G401 (cell line): ENCODE measurements around the gene TRPC6. TPM values are rescaled to one million over a fixed set of nuclear protein-coding genes. Genes with fewer than 3 reads are reported as not detected.

ENCODE experiments used
- DNase-seq: peaks from one replicate; pipeline ENCODE4 v3.0.0-alpha.2; 2015; ENCODE audit warnings: low spot score
- in situ Hi-C: cut with HindIII; loops from 2 replicates; pipeline ENCODE4 v1.10.0; 2016; ENCODE audit warnings: low sequenced_read_pairs, mixed read lengths
- total RNA-seq: library from RNA; depleted of rRNA; stranded (reverse); fragments of >200 nt; shearing (Covaris generic); gene quantifications from 2 replicates; pipeline ENCODE4 v1.2.3, GENCODE V29; 2014

TRPC6 gene
- total RNA-seq, 1 experiment from 2014 or later, result 0.07 TPM

DNA sequence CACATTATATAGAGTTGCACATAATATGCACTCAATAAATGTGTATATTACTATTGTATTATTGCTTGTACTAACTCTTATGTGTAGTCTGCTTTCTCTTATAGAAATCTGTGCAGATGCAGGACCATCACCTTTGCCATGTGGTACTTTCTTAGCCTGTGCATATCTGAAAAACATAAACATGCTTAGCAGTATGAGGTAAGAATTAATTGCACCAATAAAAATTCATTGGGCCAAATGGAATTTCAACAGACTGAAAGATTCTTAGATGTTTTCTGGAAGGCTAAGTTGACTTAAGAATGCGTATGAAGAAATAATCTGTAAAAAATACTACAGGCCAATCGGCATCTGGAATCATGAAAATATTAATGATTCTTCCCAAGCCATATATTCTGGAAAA, 55.3 kb downstream of the TRPC6 start:
- in situ Hi-C loops, result no loop called here

GRCh38 chr11:101523634-101524260, 60.1 kb downstream of the TRPC6 start:
- in situ Hi-C loops, result no loop called here
- DNase-seq, result no peak

More for the DNA sequence above, 55.3 kb downstream of the TRPC6 start:
- no peak for DNase-seq

DNA sequence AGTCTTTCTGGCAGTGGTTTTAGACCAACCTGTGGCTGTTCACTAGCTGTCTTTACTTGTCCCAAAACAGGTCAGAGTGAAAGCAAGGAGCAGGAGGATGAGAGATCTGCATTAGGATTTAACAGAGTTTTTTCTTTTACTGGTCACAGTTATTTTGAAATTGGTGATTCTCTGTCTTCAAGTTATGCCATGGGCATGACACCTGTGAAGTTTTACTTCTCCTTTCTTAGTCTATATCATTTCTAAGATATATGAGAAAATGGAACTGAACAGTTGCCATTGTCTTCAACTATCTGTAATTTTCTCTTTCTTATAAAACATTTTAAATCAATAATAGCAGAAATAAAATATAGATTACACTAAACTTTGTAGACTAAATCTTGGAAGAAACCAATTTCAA, 60.6 kb downstream of the TRPC6 start:
- no peak for DNase-seq
- in situ Hi-C loops, result no loop called here

DNA sequence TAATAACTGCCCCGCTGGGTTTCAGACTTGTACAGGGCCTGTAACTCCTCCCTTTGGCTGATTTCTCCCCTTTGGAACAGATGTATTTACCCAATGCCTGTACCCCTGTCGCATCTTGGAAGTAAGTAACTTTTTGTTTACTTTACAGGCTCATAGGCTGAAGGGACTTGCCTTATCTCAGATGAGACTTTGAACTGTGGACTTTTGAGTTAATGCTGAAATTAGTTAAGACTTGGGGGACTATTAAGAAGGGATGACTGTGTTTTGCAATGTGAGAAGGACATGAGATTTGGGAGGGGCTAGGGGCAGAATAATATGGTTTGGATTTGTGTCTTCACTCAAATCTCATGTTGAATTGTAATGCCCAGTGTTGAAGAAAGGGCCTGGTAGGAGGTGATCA, 62.0 kb downstream of the TRPC6 start:
- DNase-seq, result no peak
- in situ Hi-C loops, result no loop called here

DNA sequence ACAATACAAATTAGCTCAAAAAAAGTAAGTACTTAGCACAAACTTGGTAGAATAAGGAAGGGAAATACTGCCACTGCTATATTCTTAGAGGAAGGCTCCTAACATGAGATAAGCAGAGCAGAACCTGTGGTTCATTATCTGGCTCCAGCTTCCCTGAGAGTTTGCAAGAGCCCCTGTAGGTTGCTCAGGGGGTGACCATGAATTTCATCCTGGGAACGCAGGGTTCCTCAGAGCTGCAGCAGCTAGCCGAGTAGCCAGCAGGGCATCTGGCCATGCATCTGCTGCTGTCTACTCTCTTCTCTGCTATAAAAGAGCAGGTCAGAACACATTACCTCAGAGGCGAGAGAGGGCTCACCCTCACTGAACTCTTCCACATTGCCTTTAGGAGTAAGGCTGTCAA, 67.3 kb downstream of the TRPC6 start:
- no peak for DNase-seq
- in situ Hi-C loops, result no loop called here

GRCh38 chr11:101511065-101511464, 72.7 kb downstream of the TRPC6 start:
- in situ Hi-C loops, result no loop called here
- DNase-seq, result no peak

DNA sequence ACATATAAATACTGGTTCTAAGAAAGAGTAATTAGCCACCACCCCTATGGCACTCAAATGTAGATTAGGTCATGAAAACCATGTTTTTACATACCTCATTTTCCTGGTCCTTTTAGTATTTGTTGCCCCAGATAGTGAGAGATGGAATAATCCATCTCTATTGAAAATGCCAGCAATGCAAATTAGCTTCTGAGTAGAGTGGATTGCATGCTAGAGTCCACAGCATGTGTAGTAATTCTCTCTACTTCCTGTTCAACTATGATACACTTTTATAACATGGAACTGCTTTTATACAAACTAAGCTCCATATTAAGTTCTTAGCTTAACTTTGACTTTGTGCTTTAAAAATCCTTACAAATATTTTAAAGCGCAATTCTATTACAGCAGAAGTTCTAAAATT, 73.2 kb downstream of the TRPC6 start:
- in situ Hi-C loops, result no loop called here

GRCh38 chr11:101509922-101510321, 73.9 kb downstream of the TRPC6 start:
- in situ Hi-C loops, result no loop called here
- no peak for DNase-seq

More for the DNA sequence above, 73.2 kb downstream of the TRPC6 start:
- no peak for DNase-seq

DNA sequence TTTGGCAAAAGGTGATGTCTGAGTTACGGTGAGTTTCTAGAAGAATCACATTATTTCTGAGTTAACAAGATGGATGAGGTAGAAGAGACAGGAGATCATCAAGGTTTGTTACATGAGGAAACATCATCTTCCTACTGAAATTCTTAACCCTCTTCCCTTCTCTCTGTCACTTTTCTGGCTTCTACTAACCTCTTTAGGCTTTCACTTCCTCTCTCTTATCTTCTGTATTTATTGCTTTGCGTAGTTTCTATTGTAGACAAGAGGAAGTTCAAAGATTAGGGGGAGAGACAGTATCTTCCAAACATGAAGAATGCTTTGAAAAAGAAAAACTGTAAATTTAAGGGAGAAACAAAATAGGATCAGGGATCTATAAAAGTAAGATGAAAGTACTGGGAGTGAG, 75.4 kb downstream of the TRPC6 start:
- no peak for DNase-seq
- in situ Hi-C loops, result no loop called here

DNA sequence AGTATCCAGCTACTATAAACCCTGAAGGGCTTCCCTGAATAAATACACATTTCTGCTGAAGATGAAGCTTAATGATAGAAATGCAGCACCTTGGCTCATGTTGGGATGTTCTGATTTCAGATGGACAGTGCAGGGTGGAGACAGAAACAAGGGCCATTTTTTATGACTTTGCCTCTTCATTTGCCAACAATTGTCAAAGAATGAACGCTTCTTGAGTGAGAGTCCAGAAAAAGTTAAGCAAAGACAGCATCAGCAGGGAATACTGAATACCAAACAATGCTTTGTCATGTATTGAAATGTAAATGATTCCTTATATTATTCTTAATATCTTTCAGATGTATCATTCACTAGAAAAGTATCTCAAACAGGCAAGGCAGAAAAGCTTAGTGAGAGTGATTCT, 84.9 kb downstream of the TRPC6 start:
- DNase-seq, result no peak
- in situ Hi-C loops, result no loop called here

GRCh38 chr11:101497291-101497690, 86.5 kb downstream of the TRPC6 start:
- in situ Hi-C loops, result no loop called here
- no peak for DNase-seq

DNA sequence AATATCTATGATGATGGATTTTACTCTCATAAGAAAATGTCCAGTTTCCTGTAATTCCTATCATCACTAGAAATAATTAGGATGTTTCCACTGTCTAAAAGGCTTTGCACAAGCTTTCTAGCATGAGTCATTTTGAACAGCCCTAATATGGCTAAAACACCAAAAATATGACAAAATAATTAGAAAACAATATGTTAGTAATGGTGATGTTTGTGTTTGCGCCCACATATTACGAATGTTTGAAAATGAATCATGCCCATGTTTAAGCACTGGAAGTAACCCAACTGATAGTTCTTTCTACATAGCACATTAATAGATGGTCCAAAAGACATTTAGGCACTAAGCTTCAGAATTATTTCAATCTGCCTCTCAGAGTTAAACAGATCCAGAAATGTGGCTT, 96.0 kb downstream of the TRPC6 start:
- no peak for DNase-seq
- in situ Hi-C loops, result no loop called here

- in situ Hi-C loops, result no loop called here
- no peak for DNase-seq
Observed at GRCh38 chr11:101482556-101483124, 101.2 kb downstream of the TRPC6 start.

- no peak for DNase-seq
- in situ Hi-C loops, result no loop called here
Observed at GRCh38 chr11:101478587-101479369, 105.0 kb downstream of the TRPC6 start.

DNA sequence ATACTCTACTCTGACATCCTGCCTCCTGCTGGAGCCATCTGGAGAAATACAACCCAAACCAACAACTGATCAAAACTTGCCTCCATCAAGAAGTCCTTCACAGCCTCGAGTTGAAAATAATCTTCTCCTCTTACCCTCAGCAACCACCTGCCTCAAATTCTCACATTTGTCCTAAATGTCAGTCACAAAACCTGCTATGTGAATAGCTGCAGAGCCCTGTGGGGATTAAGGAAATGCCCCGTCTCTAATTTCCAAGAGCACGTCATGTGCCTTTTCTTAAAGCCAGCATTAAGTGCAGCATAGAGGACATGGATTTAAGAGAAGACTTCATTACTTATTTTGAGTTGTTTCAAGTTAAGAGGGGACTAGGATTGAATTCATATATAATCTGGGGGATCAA, 105.9 kb downstream of the TRPC6 start:
- in situ Hi-C loops, result no loop called here
- no peak for DNase-seq

GRCh38 chr11:101476191-101476590, 107.6 kb downstream of the TRPC6 start:
- in situ Hi-C loops, result no loop called here
- no peak for DNase-seq

DNA sequence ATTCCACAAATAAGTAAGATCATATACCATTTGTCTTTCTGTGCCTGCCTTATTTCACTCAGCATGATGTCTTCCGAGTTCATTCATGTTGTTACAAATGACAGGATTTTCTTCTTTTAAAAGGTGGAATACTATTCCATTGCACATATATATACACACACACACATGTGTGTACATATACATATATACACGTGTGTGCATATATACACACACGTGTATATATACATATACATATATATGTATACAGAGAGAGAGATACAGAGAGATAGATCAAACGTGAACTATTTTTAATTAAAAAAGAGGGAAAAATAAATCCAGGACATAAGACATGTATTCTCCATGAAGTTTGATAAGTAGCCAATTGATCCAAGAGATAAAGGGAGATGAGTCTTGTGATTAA, 108.1 kb downstream of the TRPC6 start:
- in situ Hi-C loops, result no loop called here
- no peak for DNase-seq

DNA sequence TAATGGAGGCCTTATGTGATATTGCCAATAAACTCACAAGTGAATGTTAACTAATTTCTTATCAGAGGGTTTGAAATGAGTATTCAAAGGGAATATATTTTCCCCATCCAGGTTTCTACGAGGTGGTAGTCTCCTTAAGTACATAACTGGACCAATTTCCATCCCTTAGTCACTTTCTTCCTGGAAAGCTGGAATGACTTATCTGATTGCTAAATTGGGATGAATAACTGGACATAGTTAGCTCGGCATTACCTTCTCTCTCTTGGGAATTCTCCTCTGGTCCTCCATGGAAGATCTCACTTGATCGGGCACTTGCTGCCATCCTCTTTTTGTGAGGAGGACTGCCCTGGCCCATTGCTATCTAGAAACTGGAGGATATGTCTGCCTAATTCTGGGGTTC, 109.1 kb downstream of the TRPC6 start:
- in situ Hi-C loops, result no loop called here

DNA sequence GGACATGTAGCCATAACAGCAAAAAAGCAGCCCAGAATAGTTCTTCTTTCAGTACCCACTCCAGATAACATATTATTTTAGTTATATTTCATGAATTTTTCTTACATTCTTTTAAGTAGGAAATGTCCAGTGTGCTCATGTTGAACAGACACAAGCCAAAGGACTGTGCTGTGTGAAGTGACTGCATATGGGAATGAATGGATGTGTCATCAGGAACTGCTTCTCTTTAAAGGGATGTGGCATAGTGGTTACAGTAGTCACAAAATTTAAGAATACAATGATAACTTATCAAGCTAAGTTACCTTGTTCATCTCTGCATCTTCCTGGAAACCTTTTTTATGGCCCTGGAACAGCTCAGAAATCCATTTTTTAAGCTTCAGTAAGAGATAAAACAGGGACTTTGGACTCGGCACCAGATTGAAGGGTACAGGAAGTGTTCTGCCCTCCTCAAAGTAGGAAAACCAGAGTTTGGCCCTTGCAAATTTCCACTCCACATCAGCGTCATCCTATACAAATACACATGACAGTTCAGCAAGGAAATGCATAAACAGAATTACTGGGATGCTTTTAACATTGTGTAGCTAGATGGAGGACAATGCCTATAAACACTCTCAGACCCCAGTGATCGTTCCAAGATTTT, 112.8 kb downstream of the TRPC6 start:
- in situ Hi-C loops, result no loop called here

More for the DNA sequence above, 109.1 kb downstream of the TRPC6 start:
- no peak for DNase-seq

DNA sequence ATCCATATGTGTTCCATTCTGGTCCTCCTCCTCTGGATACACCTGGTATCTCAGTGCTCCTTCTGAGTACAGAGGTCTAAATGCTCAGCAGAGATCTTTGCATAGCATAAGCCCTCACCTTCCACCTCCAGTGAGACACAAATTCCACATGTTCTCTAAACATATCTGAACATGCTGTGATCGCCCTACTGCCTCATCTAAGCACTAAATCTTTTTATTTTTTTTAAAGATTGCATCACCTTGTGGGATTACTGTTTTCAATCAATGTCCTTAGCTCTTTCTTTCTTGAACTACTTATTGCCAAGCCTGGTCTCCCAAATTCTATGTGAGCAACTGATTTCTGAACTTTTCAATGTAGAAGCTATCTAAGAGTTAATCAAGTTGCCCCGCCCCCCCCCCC, 113.4 kb downstream of the TRPC6 start:
- in situ Hi-C loops, result no loop called here
- DNase-seq, result no peak

More for the DNA sequence above, 112.8 kb downstream of the TRPC6 start:
- DNase-seq, result no peak
